K562 (cell line): ENCODE results near the gene MYL12A. TPM values are rescaled to one million over a fixed set of nuclear protein-coding genes. Genes with fewer than 3 reads are reported as not detected.
A peak's percentile ranks its signal among the peaks of the same experiment; 100 is the strongest.

Experiments used
- CC2D1A ChIP-seq: fragments of 450-650 bp; IDR thresholded peaks from 2 replicates; pipeline ENCODE4 v1.6.1; 2017; ENCODE audit warnings: mild to moderate bottlenecking
- DEAF1 ChIP-seq: fragments of 450-650 bp; formaldehyde crosslinking; IDR thresholded peaks from 2 replicates; pipeline ENCODE4 v1.4.0; 2020; ENCODE audit warnings: mild to moderate bottlenecking, moderate library complexity
- E2F4 ChIP-seq: sonication (generic); formaldehyde crosslinking; IDR thresholded peaks from 2 replicates; pipeline ENCODE4 v1.8.0; 2022; ENCODE audit warnings: mild to moderate bottlenecking, low read depth, missing genetic modification reagents
- EWSR1 ChIP-seq: fragments of 450-650 bp; IDR thresholded peaks from 2 replicates; pipeline ENCODE4 v1.6.1; 2018; ENCODE audit warnings: borderline replicate concordance, mild to moderate bottlenecking, low read depth, moderate library complexity; ENCODE audit not compliant: partially characterized antibody
- FUS ChIP-seq: fragments of 200-400 bp; formaldehyde crosslinking; optimal IDR thresholded peaks from 2 replicates; pipeline ENCODE3; 2017; ENCODE audit warnings: low read depth, low read length
- HCFC1 ChIP-seq: IDR thresholded peaks from 2 replicates; pipeline ENCODE4 v1.6.1; 2012; ENCODE audit warnings: low read depth, low read length, improper control_type of control experiment
- HDGF ChIP-seq: fragments of 450-650 bp; IDR thresholded peaks from 2 replicates; pipeline ENCODE4 v1.6.1; 2016
- KDM5B ChIP-seq: fragments of 200-600 bp; sonication (generic); IDR thresholded peaks from 2 replicates; pipeline ENCODE4 v1.6.1; 2012; ENCODE audit warnings: low read depth, mild to moderate bottlenecking, moderate library complexity, low read length, control low read depth, inconsistent platforms; ENCODE audit not compliant: insufficient replicate concordance
- MEIS2 ChIP-seq: fragments of 450-650 bp; IDR thresholded peaks from 2 replicates; pipeline ENCODE4 v1.6.1; 2014; ENCODE audit warnings: mild to moderate bottlenecking; ENCODE audit not compliant: partially characterized antibody
- MTA1 ChIP-seq: fragments of 450-650 bp; IDR thresholded peaks from 2 replicates; pipeline ENCODE4 v1.6.1; 2017; ENCODE audit warnings: borderline replicate concordance
- NR2C1 ChIP-seq, 2 experiments: fragments of 450-650 bp; IDR thresholded peaks; 2 replicates each; pipeline ENCODE4 v1.6.1; 2017; ENCODE audit warnings: mild to moderate bottlenecking in 2 of 2, antibody characterized with exemption in 1 of 2, inconsistent platforms in 1 of 2, missing compliant biosample characterization in 1 of 2, missing genetic modification characterization in 1 of 2
- NR3C1 ChIP-seq: sonication (generic); formaldehyde crosslinking; IDR thresholded peaks from 2 replicates; pipeline ENCODE4 v1.8.1; 2022; ENCODE audit warnings: missing genetic modification reagents
- PATZ1 ChIP-seq: fragments of 250-450 bp; sonication (Bioruptor Pico); IDR thresholded peaks from 2 replicates; pipeline ENCODE4 v1.5.0; 2020; ENCODE audit warnings: mild to moderate bottlenecking, borderline replicate concordance
- PCBP2 ChIP-seq: fragments of 200-400 bp; formaldehyde crosslinking; IDR thresholded peaks from 2 replicates; pipeline ENCODE4 v1.6.1; 2018; ENCODE audit warnings: low read length, low read depth, mild to moderate bottlenecking, moderate library complexity; ENCODE audit not compliant: poor library complexity, severe bottlenecking
- PHB ChIP-seq: fragments of 250-450 bp; sonication (Bioruptor Pico); IDR thresholded peaks from 2 replicates; pipeline ENCODE4 v1.5.0; 2021
- PTBP1 ChIP-seq: fragments of 200-400 bp; formaldehyde crosslinking; IDR thresholded peaks from 2 replicates; pipeline ENCODE4 v1.6.1; 2017; ENCODE audit warnings: low read depth, low read length
- RFX1 ChIP-seq: fragments of 450-650 bp; IDR thresholded peaks from 2 replicates; pipeline ENCODE4 v1.6.1; 2016; ENCODE audit warnings: mild to moderate bottlenecking, moderate library complexity
- RFX7 ChIP-seq: fragments of 250-450 bp; sonication (Bioruptor Pico); IDR thresholded peaks from 2 replicates; pipeline ENCODE4 v1.5.1; 2021; ENCODE audit warnings: mild to moderate bottlenecking
- SMARCE1 ChIP-seq: fragments of 450-650 bp; IDR thresholded peaks from 2 replicates; pipeline ENCODE4 v1.7.1; 2016; ENCODE audit warnings: mild to moderate bottlenecking
- SP1 ChIP-seq: sonication (generic); formaldehyde crosslinking; IDR thresholded peaks from 2 replicates; pipeline ENCODE4 v1.8.1; 2022; ENCODE audit warnings: mild to moderate bottlenecking, missing genetic modification reagents
- SRSF7 ChIP-seq: fragments of 200-400 bp; formaldehyde crosslinking; optimal IDR thresholded peaks from 2 replicates; pipeline ENCODE3; 2017; ENCODE audit warnings: mild to moderate bottlenecking, low read depth, low read length
- TCF7 ChIP-seq: sonication (generic); IDR thresholded peaks from 2 replicates; pipeline ENCODE4 v1.6.1; 2016; ENCODE audit warnings: antibody characterized with exemption, borderline replicate concordance
- ZNF431 ChIP-seq: sonication (generic); formaldehyde crosslinking; IDR thresholded peaks from 2 replicates; pipeline ENCODE4 v1.8.0; 2022; ENCODE audit warnings: mild to moderate bottlenecking, missing genetic modification reagents
- ZNF511 ChIP-seq: sonication (generic); formaldehyde crosslinking; IDR thresholded peaks from 2 replicates; pipeline ENCODE4 v1.8.0; 2022; ENCODE audit warnings: mild to moderate bottlenecking, missing genetic modification reagents
- polyA plus RNA-seq, 8 experiments: library from polyadenylated mRNA; depleted of rRNA in 4 of 8; stranded (reverse) in 5 of 8; unstranded in 3 of 8; fragments of >200 nt; fragmentation: Nextera tagmentation in 2 of 8; fragmentation: Illumina TruSeq in 1 of 8; extraction: Ambion mirVana in 2 of 8; extraction: Trizol in 1 of 8; gene quantifications; 2 replicates each; pipeline versions ENCODE4 v1.2.1 to v1.2.3, GENCODE V29; 2011 to 2014; ENCODE audit warnings: inconsistent platforms in 1 of 8, missing spikeins in 1 of 8
- total RNA-seq, 7 experiments: library from RNA; depleted of rRNA in 6 of 7; stranded (reverse); fragments of >200 nt in 6 of 7; fragmentation: Illumina TruSeq in 2 of 7; extraction: Trizol in 2 of 7; gene quantifications; 2 replicates each; pipeline versions ENCODE4 v1.2.1 to v1.2.3, GENCODE V29; 2011 to 2021; ENCODE audit warnings: low replicate concordance in 1 of 7

MYL12A gene
- total and polyA plus RNA-seq, 9 of the 15 experiments (the other 6 are each of a cell fraction or from before 2014, with no cell fraction given), result 308 to 1,031 (median 559) TPM

- TF ChIP-seq SRSF7 (no peak), PHB (CRISPR knock-in tag) (no peak), DEAF1 (peak; percentile 95), SP1 (no peak; the same call in 1 of the 2 replicates), EWSR1 (no peak), TCF7 (no peak), NR2C1 (IDR thresholded peaks at IDR 0.05) (0 out of 2 replicates have a peak, but pooled peaks have one; percentile 20), NR2C1 (tag; IDR thresholded peaks at IDR 0.05) (no peak), PATZ1 (CRISPR knock-in tag) (no peak), NR3C1 (CRISPR knock-in tag) (no peak), HDGF (no peak), RFX7 (no peak), PCBP2 (peak; percentile 43), ZNF431 (CRISPR knock-in tag) (no peak), MTA1 (no peak), RFX1 (no peak), ZNF511 (CRISPR knock-in tag) (no peak), SMARCE1 (peak; percentile 20; the same call in 1 of the 2 replicates), PTBP1 (no peak), KDM5B (no peak), FUS (no peak), MEIS2 (peak; percentile 85), E2F4 (CRISPR knock-in tag) (no peak), CC2D1A (peak; percentile 55; the same call in 1 of the 2 replicates), HCFC1 (no peak)
These were observed 34.1 kb downstream of the MYL12A start (continued) for GRCh38 chr18:3281456-3282400.
